GM12878 (cell line): ENCODE results near the gene CDYL2. TPM values are rescaled to one million over a fixed set of nuclear protein-coding genes. Genes with fewer than 3 reads are reported as not detected.

Experiments used
- ATAC-seq: fragments of 200-7000 bp; cut with Tn5 transposase; 3 replicates; pipeline ENCODE4 v1.9.1; 2020; ENCODE audit warnings: mild to moderate bottlenecking, moderate library complexity
- BruUV-seq: library from RNA; stranded (reverse); fragments of 400-500 nt; replicated peaks from 2 replicates; lab custom pipeline; 2021; lab: Mats Ljungman, UMichigan
- CTCF ChIA-PET: fragments of 300-600 bp; sonication (Branson Sonifier 250); formaldehyde crosslinking; extraction: SDS; loops from one replicate; lab custom pipeline; 2021; ENCODE audit warnings: inconsistent platforms; lab: Yijun Ruan, JAX
- POLR2A ChIA-PET: fragments of 350-600 bp; formaldehyde crosslinking; extraction: SDS; loops from one replicate; lab custom pipeline; 2021; ENCODE audit warnings: inconsistent platforms; lab: Charles Lee
- RAD21 ChIA-PET: fragments of 300-600 bp; sonication (Branson Sonifier 250); formaldehyde crosslinking; loops from one replicate; lab custom pipeline; 2023; ENCODE audit warnings: antibody characterized with exemption; ENCODE audit not compliant: unreplicated experiment; lab: Charles Lee
- SMC1A ChIA-PET: fragments of 300-600 bp; sonication (Branson Sonifier 250); formaldehyde crosslinking; loops from one replicate; lab custom pipeline; 2023; ENCODE audit not compliant: unreplicated experiment, uncharacterized antibody; lab: Charles Lee
- DNase-seq: peaks from one replicate; pipeline ENCODE4 v3.0.0-alpha.2; 2011; ENCODE audit warnings: low read depth, low spot score
- FAIRE-seq: peaks from 3 replicates; lab custom pipeline; 2011; peaks lifted over from hg19 to GRCh38; lab: Jason Lieb, UNC
- H2AFZ ChIP-seq: 2 replicates; pipeline ENCODE4 v1.6.0; 2011; ENCODE audit warnings: low read depth, low read length, control low read depth; ENCODE audit not compliant: control insufficient read depth
- H3K27ac ChIP-seq: 2 replicates; pipeline ENCODE4 v1.5.1; 2011; ENCODE audit warnings: control low read depth; ENCODE audit not compliant: control insufficient read depth, insufficient read depth
- H3K27me3 ChIP-seq, 2 experiments: replicated peaks in 1 of 2; 2 replicates each; pipeline versions ENCODE4 v1.6.0 to v1.6.1; 2011; ENCODE audit warnings: low read length in 1 of 2; ENCODE audit not compliant: control insufficient read depth in 2 of 2, insufficient read depth in 2 of 2
- H3K36me3 ChIP-seq, 2 experiments: 2 replicates each; pipeline ENCODE4 v1.5.1; 2011; ENCODE audit warnings: low read length in 1 of 2; ENCODE audit not compliant: control insufficient read depth in 2 of 2, insufficient read depth in 2 of 2
- H3K4me1 ChIP-seq: 2 replicates; pipeline ENCODE4 v1.6.1; 2011; ENCODE audit warnings: mild to moderate bottlenecking, low read length, moderate library complexity, mixed read lengths; ENCODE audit not compliant: control insufficient read depth, insufficient read depth
- H3K4me2 ChIP-seq: 2 replicates; pipeline ENCODE4 v1.6.0; 2011; ENCODE audit warnings: control low read depth; ENCODE audit not compliant: control insufficient read depth, insufficient read depth
- H3K4me3 ChIP-seq: fragments of 200-600 bp; sonication (generic); 2 replicates; pipeline ENCODE4 v1.5.1; 2016
- H3K79me2 ChIP-seq: 2 replicates; pipeline ENCODE4 v1.6.0; 2011; ENCODE audit warnings: low read length; ENCODE audit not compliant: control insufficient read depth, insufficient read depth
- H3K9ac ChIP-seq: 2 replicates; pipeline ENCODE4 v1.8.0; 2011; ENCODE audit warnings: low read length, control low read depth, mixed read lengths; ENCODE audit not compliant: control insufficient read depth, insufficient read depth
- H3K9me3 ChIP-seq: replicated peaks from 3 replicates; pipeline ENCODE4 v1.5.1; 2011; ENCODE audit warnings: mild to moderate bottlenecking, low read length; ENCODE audit not compliant: control insufficient read depth, insufficient read depth
- H4K20me1 ChIP-seq: 2 replicates; pipeline ENCODE4 v1.6.0; 2011; ENCODE audit not compliant: control insufficient read depth, insufficient read depth
- BACH1 ChIP-seq: fragments of 450-650 bp; IDR thresholded peaks from 2 replicates; pipeline ENCODE4 v1.6.1; 2017; ENCODE audit warnings: mild to moderate bottlenecking, borderline replicate concordance
- CHD1 ChIP-seq: IDR thresholded peaks from 2 replicates; pipeline ENCODE4 v1.6.1; 2012; ENCODE audit warnings: low read depth, low read length, improper control_type of control experiment
- CREM ChIP-seq: IDR thresholded peaks from 2 replicates; pipeline ENCODE4 v1.6.1; 2014; ENCODE audit warnings: antibody characterized with exemption, low read depth
- ETV6 ChIP-seq, 2 experiments: fragments of 450-650 bp in 1 of 2; IDR thresholded peaks in 1 of 2; conservative IDR thresholded peaks in 1 of 2; 2 replicates each; pipeline ENCODE4 v1.6.1; 2014; ENCODE audit warnings: antibody characterized with exemption in 1 of 2, borderline replicate concordance in 1 of 2, low read depth in 1 of 2, mild to moderate bottlenecking in 1 of 2, moderate library complexity in 1 of 2
- GABPA ChIP-seq: IDR thresholded peaks from 2 replicates; pipeline ENCODE4 v1.6.1; 2014; ENCODE audit warnings: antibody characterized with exemption, low read depth, mild to moderate bottlenecking, inconsistent platforms
- IKZF2 ChIP-seq, 2 experiments: fragments of 450-650 bp; IDR thresholded peaks; 2 replicates each; pipeline ENCODE4 v1.6.1; 2017; ENCODE audit warnings: mild to moderate bottlenecking in 2 of 2, moderate library complexity in 2 of 2
- NFYA ChIP-seq: IDR thresholded peaks from 2 replicates; pipeline ENCODE4 v1.6.1; 2011; ENCODE audit warnings: low read depth, mild to moderate bottlenecking, low read length, improper control_type of control experiment, borderline replicate concordance
- NR2C1 ChIP-seq: fragments of 450-650 bp; IDR thresholded peaks from 2 replicates; pipeline ENCODE4 v1.6.1; 2017; ENCODE audit warnings: antibody characterized with exemption, mild to moderate bottlenecking, moderate library complexity
- NR2F1 ChIP-seq: fragments of 450-650 bp; conservative IDR thresholded peaks from 2 replicates; pipeline ENCODE4 v1.6.1; 2017; ENCODE audit warnings: mild to moderate bottlenecking
- POLR2AphosphoS2 ChIP-seq: IDR thresholded peaks from 2 replicates; pipeline ENCODE4 v1.6.1; 2011; ENCODE audit warnings: low read depth, mild to moderate bottlenecking, low read length, improper control_type of control experiment, moderate library complexity
- RUNX3 ChIP-seq: IDR thresholded peaks from 2 replicates; pipeline ENCODE4 v1.6.1; 2012; ENCODE audit warnings: low read length, inconsistent platforms
- SPI1 ChIP-seq: IDR thresholded peaks from 2 replicates; pipeline ENCODE4 v1.6.1; 2011; ENCODE audit warnings: low read depth, mild to moderate bottlenecking, low read length, moderate library complexity, borderline replicate concordance; ENCODE audit not compliant: insufficient read depth
- SRF ChIP-seq, 2 experiments: IDR thresholded peaks; 2 replicates each; pipeline ENCODE4 v1.6.1; 2011; ENCODE audit warnings: low read depth in 2 of 2, low read length in 2 of 2, mild to moderate bottlenecking in 1 of 2, moderate library complexity in 1 of 2
- WRNIP1 ChIP-seq: IDR thresholded peaks from 2 replicates; pipeline ENCODE4 v1.6.1; 2011; ENCODE audit warnings: low read depth, low read length, improper control_type of control experiment, borderline replicate concordance
- WGBS: methylation state at CpG from one replicate; pipeline ENCODE4 v1.1.6; 2016; ENCODE audit warnings: low lambda C conversion rate; ENCODE audit not compliant: insufficient replicate concordance, insufficient coverage; ENCODE audit errors: missing lambda C conversion rate; 5-methylcytosine and 5-hydroxymethylcytosine counted together
- in situ Hi-C: fragments of 300-500 bp; cut with MboI; formaldehyde crosslinking; loops from 9 replicates; pipeline ENCODE4 v1.14.3; 2018; ENCODE audit warnings: mixed read lengths
- intact Hi-C: fragments of 100-400 bp; cut with micrococcal nuclease; formaldehyde crosslinking; loops from one replicate; pipeline ENCODE4 v1.14.2; 2022; ENCODE audit not compliant: unreplicated experiment
- polyA plus RNA-seq, 11 experiments: library from polyadenylated mRNA; depleted of rRNA in 4 of 11; unstranded in 6 of 11; stranded (reverse) in 5 of 11; fragments of >200 nt; fragmentation: Nextera tagmentation in 4 of 11; fragmentation: Illumina TruSeq in 1 of 11; extraction: Ambion mirVana in 4 of 11; extraction: Trizol in 1 of 11; gene quantifications; 1 replicate in 1 of 11; 2 replicates in 10 of 11; pipeline versions ENCODE4 v1.2.1 to v1.2.3, GENCODE V29; 2011 to 2016; ENCODE audit warnings: inconsistent platforms in 2 of 11, missing spikeins in 2 of 11, low read depth in 1 of 11
- total RNA-seq, 4 experiments: library from RNA; depleted of rRNA in 3 of 4; stranded (reverse); fragments of >200 nt in 3 of 4; fragmentation: Illumina TruSeq in 1 of 4; extraction: Trizol in 1 of 4; gene quantifications; 2 replicates each; pipeline versions ENCODE4 v1.2.1 to v1.2.3, GENCODE V29; 2013 to 2021
- TF ChIP-seq, protein P1 (sequence below): IDR thresholded peaks from 2 replicates; pipeline ENCODE4 v1.6.1; 2011; ENCODE audit warnings: low read depth, mild to moderate bottlenecking, low read length, moderate library complexity, borderline replicate concordance; ENCODE audit errors: extremely low read depth
- TF ChIP-seq, protein P2 (sequence below): fragments of 150-350 bp; IDR thresholded peaks from 2 replicates; pipeline ENCODE4 v1.6.1; 2016; ENCODE audit warnings: low read depth, low read length

Gene CDYL2
- total and polyA plus RNA-seq, 10 of the 15 experiments (the other 5 are each of a cell fraction or from before 2014, with no cell fraction given), result 0.27 to 22.9 (median 3.9) TPM

DNA sequence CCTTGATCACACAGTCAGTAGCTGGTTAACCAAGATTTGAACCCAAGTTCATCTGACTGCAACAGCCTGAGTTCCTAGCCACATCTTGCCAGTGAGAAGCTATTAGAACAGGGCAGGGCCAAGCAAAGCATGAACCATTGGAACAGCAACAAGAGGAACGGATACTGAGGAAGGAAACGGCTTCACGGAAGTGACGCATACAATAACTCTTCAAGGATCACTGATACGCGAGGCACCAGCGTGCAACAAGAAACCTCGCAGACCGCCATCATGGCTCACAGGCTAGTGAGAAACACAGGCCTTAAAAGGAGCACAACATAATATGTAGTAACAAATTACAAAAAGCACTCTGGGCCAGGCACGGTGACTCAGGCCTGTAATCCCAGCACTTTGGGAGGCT is 114.9 kb downstream of the CDYL2 start:
- DNase-seq (no peak), FAIRE-seq (no peak), ATAC-seq (no peak)
- WGBS, result 63% methylated on average over 10 of the region's 10 CpGs
- Histone ChIP-seq H3K27me3 (no peaks in the 10 kb centered on the region), H4K20me1 (no peaks in the 10 kb centered on the region), H3K9me3 (no peaks in the 10 kb centered on the region), H3K4me3 (no peak overlapping the region), H3K4me1 (peaks cover 11% of the 10 kb centered on the region), H3K4me2 (no peak overlapping the region), H3K27ac (no peak overlapping the region), H3K36me3 (no peaks in the 10 kb centered on the region), H3K9ac (no peak overlapping the region), H3K79me2 (no peaks in the 10 kb centered on the region), H2AFZ (no peak overlapping the region)
- ChIA-PET POLR2A (interaction anchor here (1.3 kb wide), 1 partner anchor 19 kb away, joined by 3 read pairs; no protein-coding TSS in a partner anchor), CTCF (no interaction called here), SMC1A (no interaction called here), RAD21 (no interaction called here)
- intact Hi-C loops (no loop called here), in situ Hi-C loops (no loop called here)
- TF ChIP-seq CREM (peak; percentile 51; the same call in 1 of the 2 replicates), POLR2AphosphoS2 (no peak), ETV6 (conservative IDR thresholded peaks at IDR 0.05 in 1 of 2, IDR thresholded peaks at IDR 0.05 in 1 of 2; ENCODE audit: borderline replicate concordance in 1 of 2, low read depth in 1 of 2) (peak in 1 of 2 experiments; percentile 82; a peak in 2 of 4 replicates), GABPA (peak; percentile 63), RUNX3 (0 out of 2 replicates have a peak, but pooled peaks have one; percentile 5)
- TF ChIP-seq, protein P1, sequence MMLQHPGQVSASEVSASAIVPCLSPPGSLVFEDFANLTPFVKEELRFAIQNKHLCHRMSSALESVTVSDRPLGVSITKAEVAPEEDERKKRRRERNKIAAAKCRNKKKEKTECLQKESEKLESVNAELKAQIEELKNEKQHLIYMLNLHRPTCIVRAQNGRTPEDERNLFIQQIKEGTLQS, result no peak
- no TSS peak for BruUV-seq

DNA sequence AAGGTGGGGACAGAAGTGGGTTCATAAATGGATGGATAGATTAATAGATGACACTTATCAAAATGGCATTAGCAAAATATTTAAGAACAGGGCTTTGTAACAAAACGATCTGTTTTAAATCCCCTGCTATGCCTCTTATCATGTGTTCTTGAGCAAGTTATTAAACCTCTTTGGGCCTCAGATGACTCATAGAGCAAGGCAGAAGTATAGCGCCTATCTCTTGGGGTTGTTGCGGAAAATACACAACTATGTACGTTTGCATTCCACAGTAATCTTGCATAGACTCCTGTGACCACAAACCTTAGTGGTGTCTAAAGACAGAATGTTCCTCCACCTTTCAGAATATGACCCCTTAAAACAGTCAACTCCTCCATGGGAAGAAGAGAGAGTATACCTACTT is 116.8 kb downstream of the CDYL2 start:
- ATAC-seq, result no peak
- H3K4me3 ChIP-seq, result no peak overlapping the region
- H3K4me2 ChIP-seq, result no peak overlapping the region
- H3K9me3 ChIP-seq, result no peaks in the 10 kb centered on the region
- no peak overlapping the region for H2AFZ ChIP-seq
- no peak overlapping the region for H3K27ac ChIP-seq
- SMC1A ChIA-PET, result no interaction called here
- no peaks in the 10 kb centered on the region for H4K20me1 ChIP-seq
- no peaks in the 10 kb centered on the region for H3K36me3 ChIP-seq
- H3K79me2 ChIP-seq, result no peaks in the 10 kb centered on the region
- FAIRE-seq, result no peak
- intact Hi-C loops (no loop called here), in situ Hi-C loops (no loop called here)
- H3K9ac ChIP-seq, result no peak overlapping the region
- no TSS peak for BruUV-seq
- POLR2A ChIA-PET, result no interaction called here
- RAD21 ChIA-PET, result no interaction called here
- DNase-seq, result no peak
- CTCF ChIA-PET, result no interaction called here
- H3K4me1 ChIP-seq, result peaks cover 3% of the 10 kb centered on the region; the same call in 1 of the 2 replicates
- no peaks in the 10 kb centered on the region for H3K27me3 ChIP-seq
- WGBS, result 58% methylated on average over 4 of the region's 4 CpGs
- no peak for TF ChIP-seq SPI1
- TF ChIP-seq SRF (IDR thresholded peaks at IDR 0.05; ENCODE audit: low read depth in 2 of 2, low read length in 2 of 2), result no peak
- no peak for TF ChIP-seq WRNIP1
- TF ChIP-seq NFYA, result no peak
- no peak for TF ChIP-seq IKZF2 (IDR thresholded peaks at IDR 0.05)
- TF ChIP-seq BACH1, result no peak
- TF ChIP-seq NR2F1, result no peak
- TF ChIP-seq, protein P2, sequence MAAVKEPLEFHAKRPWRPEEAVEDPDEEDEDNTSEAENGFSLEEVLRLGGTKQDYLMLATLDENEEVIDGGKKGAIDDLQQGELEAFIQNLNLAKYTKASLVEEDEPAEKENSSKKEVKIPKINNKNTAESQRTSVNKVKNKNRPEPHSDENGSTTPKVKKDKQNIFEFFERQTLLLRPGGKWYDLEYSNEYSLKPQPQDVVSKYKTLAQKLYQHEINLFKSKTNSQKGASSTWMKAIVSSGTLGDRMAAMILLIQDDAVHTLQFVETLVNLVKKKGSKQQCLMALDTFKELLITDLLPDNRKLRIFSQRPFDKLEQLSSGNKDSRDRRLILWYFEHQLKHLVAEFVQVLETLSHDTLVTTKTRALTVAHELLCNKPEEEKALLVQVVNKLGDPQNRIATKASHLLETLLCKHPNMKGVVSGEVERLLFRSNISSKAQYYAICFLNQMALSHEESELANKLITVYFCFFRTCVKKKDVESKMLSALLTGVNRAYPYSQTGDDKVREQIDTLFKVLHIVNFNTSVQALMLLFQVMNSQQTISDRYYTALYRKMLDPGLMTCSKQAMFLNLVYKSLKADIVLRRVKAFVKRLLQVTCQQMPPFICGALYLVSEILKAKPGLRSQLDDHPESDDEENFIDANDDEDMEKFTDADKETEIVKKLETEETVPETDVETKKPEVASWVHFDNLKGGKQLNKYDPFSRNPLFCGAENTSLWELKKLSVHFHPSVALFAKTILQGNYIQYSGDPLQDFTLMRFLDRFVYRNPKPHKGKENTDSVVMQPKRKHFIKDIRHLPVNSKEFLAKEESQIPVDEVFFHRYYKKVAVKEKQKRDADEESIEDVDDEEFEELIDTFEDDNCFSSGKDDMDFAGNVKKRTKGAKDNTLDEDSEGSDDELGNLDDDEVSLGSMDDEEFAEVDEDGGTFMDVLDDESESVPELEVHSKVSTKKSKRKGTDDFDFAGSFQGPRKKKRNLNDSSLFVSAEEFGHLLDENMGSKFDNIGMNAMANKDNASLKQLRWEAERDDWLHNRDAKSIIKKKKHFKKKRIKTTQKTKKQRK, result no peak
- TF ChIP-seq CHD1, result no peak
- TF ChIP-seq NR2C1, result no peak
